GM21717 (cell line): Measurements from ENCODE around the gene TNFRSF14.
"Not testable (repeated sequence)": the region's sequence is repeated elsewhere in the genome, so short reads cannot be mapped to it uniquely, and the experiment has no call there.

Source experiments
- ATAC-seq: cut with Tn5 transposase; IDR thresholded peaks from one replicate; pipeline ENCODE4 v1.9.1; 2021; ENCODE audit warnings: mild to moderate bottlenecking, moderate library complexity; ENCODE audit not compliant: unreplicated experiment

TNFRSF14 gene

DNA sequence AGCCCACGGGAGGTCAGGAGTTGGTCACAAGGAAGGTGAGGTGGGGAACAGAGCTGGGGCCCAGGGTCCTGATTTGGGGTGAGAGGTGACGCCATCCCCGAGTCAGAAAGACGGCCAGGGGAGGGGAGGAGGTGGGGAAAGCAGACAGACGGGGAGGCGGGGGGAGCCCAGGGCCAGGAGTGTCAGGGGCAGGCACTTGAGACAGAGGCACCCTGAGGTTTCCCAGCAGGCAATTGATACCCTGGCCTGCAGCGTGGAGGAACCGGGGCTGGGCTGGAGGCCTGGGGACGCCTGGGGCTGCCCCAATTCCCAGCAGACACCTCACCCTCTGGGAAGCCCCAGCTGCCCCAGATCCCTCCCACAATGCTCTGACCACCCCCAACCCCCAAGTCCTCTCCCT is 3.1 kb upstream of the TNFRSF14 start:
- ATAC-seq = not testable (repeated sequence)

DNA sequence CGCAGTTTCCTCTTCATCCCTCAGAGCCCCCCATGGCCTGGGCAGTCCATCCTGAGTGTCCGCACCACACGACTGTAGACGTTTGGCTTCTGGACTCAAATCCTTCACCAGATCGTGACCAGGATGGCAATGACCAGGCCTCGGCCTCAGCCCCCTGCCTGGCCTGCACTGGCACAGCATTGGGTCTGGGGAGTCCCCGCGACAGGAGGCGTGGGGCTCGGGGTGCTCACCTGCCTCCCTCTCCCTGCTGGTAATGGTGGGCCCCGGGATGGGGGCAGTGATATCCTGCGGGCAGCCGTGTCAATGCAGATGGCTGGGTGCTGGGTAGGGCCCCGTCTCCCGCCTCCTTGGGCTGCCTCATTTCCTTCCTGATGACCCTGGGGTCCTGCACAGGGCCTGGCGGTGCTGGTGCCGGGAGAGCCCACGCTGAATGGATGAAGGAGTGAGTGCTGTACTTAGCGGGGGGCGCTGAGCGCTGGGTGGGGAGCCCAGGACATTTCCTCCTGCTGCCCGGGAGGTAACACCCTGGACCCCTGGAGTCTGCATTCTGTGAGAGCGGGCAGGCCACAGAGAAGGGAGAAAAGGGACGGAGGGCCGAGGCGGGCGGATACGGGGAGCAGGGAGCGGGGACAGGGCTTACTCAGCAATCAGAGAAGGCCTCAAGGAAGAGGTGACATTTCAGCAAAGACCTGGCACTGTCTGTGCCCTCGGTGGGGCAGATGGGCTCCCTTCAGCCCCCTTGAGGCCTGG is 2.1 kb upstream of the TNFRSF14 start:
- ATAC-seq = no peak

- ATAC-seq = no peak
Measured at GRCh38 chr1:2554621-2555387, 1.4 kb upstream of the TNFRSF14 start.

DNA sequence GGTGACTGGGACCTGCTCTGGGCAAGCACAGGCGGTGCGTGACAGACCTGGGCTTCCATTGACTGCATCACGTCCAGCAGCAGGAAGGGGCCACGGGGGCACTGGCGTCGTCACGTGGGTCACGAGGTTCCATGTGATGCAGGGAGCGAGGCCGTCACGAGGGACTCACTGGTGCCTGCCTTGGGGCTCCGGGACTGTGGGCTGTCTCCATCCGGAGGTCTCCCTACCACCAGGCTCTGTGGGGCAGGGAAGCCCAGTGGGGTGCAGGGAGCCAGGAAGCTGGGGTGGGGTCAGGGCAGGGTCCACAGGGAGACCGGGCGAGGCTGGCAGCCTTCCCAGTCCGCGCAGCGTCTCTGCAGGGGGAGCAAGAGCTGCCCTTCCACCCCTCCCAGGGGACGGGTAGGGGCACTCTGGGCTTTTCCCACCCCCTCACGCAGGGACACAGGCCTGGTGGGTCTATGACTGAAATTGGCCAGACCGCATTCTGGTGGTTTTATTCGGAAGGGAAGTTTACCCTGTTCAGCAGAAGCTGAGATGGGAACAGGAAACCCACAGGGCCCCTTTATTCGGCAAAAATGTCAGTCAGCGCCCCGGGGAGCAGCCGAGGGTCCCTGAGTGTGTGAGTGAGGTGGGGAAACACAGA is 416 bp upstream of the TNFRSF14 start:
- peak; percentile 33 for ATAC-seq

- no peak for ATAC-seq
Measured at GRCh38 chr1:2556678-2557481, 709 bp downstream of the TNFRSF14 start.

DNA sequence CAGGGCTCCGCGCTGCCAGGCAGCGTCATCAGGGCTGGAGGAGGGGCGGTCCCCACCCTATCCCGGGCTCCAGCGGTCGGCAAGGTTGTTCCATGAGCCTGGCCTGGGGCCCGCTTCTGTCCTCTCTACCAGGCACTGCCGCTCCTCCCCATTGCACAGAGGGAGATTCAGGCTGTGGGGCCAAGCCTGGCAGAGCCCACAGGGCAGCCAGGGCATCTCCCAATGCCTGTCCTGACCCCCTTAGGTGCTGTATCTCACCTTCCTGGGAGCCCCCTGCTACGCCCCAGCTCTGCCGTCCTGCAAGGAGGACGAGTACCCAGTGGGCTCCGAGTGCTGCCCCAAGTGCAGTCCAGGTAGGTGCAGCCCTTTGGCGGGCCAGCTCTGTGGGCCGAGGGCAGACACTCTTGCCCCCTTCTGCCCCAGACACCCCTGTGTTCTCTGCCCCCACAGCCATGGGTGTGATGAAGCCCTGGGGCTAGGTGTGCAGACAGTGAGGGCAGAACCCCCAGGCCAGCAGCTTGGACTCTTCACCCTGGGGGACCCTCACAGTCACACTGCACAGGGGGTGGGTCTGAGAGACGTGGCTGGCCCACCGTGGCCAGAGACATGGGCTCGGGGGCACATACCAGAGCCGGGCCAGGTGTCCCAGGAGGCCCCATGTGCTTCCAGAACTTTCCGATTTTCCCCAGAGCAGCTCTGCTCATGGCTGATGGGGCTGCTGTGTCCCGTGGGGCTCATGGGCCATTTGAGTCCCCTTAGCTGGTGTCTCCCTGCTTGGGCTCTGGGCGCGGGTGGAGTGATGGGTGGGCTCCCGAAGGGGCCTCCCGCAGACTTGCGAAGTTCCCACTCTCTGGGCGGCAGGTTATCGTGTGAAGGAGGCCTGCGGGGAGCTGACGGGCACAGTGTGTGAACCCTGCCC is 1.6 kb downstream of the TNFRSF14 start:
- no peak for ATAC-seq

DNA sequence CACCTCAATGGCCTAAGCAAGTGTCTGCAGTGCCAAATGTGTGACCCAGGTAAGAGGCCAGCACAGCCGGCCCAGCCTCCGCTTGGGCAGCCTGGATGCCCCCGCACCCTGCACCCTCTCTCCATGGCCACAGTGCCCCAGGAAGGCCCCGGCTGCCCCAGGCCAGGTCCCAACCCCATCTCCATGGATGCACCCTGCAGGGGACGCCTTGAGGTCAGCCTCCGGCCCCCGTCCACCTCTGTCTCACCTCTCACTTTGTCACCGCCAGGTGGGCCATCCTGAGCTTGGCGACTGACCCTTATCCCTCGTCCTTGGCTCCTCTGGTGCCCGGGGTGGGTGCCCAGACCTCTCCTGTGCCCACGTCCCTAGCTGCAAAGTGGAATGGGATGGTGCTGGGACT is 2.2 kb downstream of the TNFRSF14 start:
- no peak for ATAC-seq

GRCh38 chr1:2558861-2559260 is 2.7 kb downstream of the TNFRSF14 start:
- ATAC-seq = no peak

DNA sequence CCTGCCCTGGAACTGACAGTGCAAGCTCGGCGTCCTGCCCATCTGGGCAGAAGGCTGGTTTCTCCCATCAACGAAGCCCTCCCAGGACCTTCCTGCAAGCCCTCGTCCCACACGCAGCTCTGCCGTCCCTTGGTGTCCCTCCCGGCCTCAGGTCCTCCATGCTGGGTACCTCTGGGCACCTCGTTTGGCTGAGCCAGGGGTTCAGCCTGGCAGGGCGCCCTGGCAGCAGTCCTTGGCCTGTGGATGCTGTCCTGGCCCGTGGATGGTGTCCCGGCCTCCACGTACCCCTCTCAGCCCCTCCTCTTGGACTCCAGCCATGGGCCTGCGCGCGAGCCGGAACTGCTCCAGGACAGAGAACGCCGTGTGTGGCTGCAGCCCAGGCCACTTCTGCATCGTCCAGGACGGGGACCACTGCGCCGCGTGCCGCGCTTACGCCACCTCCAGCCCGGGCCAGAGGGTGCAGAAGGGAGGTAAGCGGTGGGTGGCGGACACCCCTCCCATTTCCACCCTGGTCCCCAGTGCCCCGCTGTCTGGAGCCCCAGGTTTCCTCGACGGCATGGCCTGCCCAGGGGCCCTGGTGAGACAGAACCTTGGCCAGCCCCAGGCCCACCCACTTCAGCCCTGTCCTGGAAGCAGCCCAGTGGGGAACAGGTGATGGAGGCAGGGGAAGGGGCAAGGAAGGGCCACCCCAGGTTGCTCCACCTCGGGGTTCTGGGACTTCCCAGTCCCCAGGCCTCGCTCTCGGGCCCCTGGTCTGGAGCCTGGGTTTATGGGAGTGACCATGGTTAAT is 3.5 kb downstream of the TNFRSF14 start:
- no peak for ATAC-seq

- ATAC-seq = no peak
Measured at GRCh38 chr1:2560299-2561073, 4.3 kb downstream of the TNFRSF14 start.

- ATAC-seq = no peak
Measured at GRCh38 chr1:2561446-2561845, 5.3 kb downstream of the TNFRSF14 start.

GRCh38 chr1:2561898-2562895 is 6.0 kb downstream of the TNFRSF14 start:
- no peak for ATAC-seq

- ATAC-seq = no peak
Measured at GRCh38 chr1:2563205-2563604, 7.0 kb downstream of the TNFRSF14 start.

GRCh38 chr1:2564006-2564814 is 8.0 kb downstream of the TNFRSF14 start:
- no peak for ATAC-seq

GRCh38 chr1:2564815-2565374 is 8.7 kb downstream of the TNFRSF14 start:
- ATAC-seq = no peak
